H9 (cell line): Measurements from ENCODE around the gene ERRFI1. TPM values are rescaled to one million over a fixed set of nuclear protein-coding genes. Genes with fewer than 3 reads are reported as not detected.

Source experiments
- DNase-seq: peaks from one replicate; pipeline ENCODE4 v3.0.0-alpha.2; 2017
- H2AFZ ChIP-seq: one replicate; pipeline ENCODE4 v1.6.1; 2013; ENCODE audit warnings: mild to moderate bottlenecking, low read length, control low read depth, moderate library complexity
- H2AK5ac ChIP-seq: 2 replicates; pipeline ENCODE4 v1.6.1; 2013; ENCODE audit warnings: low read length, control low read depth, mixed read lengths; ENCODE audit not compliant: insufficient read length
- H2BK120ac ChIP-seq: one replicate; pipeline ENCODE4 v1.6.1; 2013; ENCODE audit warnings: low read depth, mild to moderate bottlenecking, low read length, control low read depth, inconsistent platforms; ENCODE audit not compliant: poor library complexity, severe bottlenecking
- H2BK12ac ChIP-seq: 2 replicates; pipeline ENCODE4 v1.6.1; 2013; ENCODE audit warnings: low read length, control low read depth, mixed read lengths, low read depth; ENCODE audit not compliant: insufficient read length
- H2BK15ac ChIP-seq: 2 replicates; pipeline ENCODE4 v1.6.1; 2013; ENCODE audit warnings: low read depth, low read length, control low read depth
- H2BK20ac ChIP-seq: one replicate; pipeline ENCODE4 v1.6.1; 2013; ENCODE audit warnings: low read depth, mild to moderate bottlenecking, low read length, control low read depth, inconsistent platforms; ENCODE audit not compliant: poor library complexity, severe bottlenecking
- H2BK5ac ChIP-seq: 2 replicates; pipeline ENCODE4 v1.6.1; 2013; ENCODE audit warnings: low read length, control low read depth, mixed read lengths; ENCODE audit not compliant: insufficient read length
- H3K14ac ChIP-seq: 2 replicates; pipeline ENCODE4 v1.6.1; 2013; ENCODE audit warnings: low read length, control low read depth; ENCODE audit not compliant: insufficient read depth
- H3K18ac ChIP-seq: 2 replicates; pipeline ENCODE4 v1.6.1; 2013; ENCODE audit warnings: low read depth, mild to moderate bottlenecking, mixed read lengths, low read length, control low read depth; ENCODE audit not compliant: insufficient read length
- H3K23ac ChIP-seq: 2 replicates; pipeline ENCODE4 v1.6.1; 2013; ENCODE audit warnings: low read length, control low read depth, mixed read lengths, low read depth; ENCODE audit not compliant: insufficient read length
- H3K23me2 ChIP-seq: 2 replicates; pipeline ENCODE4 v1.6.1; 2013; ENCODE audit warnings: low read depth, mild to moderate bottlenecking, mixed read lengths, low read length, control low read depth; ENCODE audit not compliant: insufficient read length, poor library complexity, severe bottlenecking
- H3K27ac ChIP-seq: 2 replicates; pipeline ENCODE4 v1.5.1; 2013; ENCODE audit warnings: low read length, control low read depth, mixed read lengths, low read depth; ENCODE audit not compliant: insufficient read length
- H3K27me3 ChIP-seq: 2 replicates; pipeline ENCODE4 v1.6.1; 2013; ENCODE audit warnings: low read length, control low read depth, inconsistent platforms; ENCODE audit not compliant: insufficient read depth
- H3K4ac ChIP-seq: 2 replicates; pipeline ENCODE4 v1.6.1; 2013; ENCODE audit warnings: low read depth, mild to moderate bottlenecking, control low read depth, inconsistent platforms, low read length, moderate library complexity
- H3K4me1 ChIP-seq: 2 replicates; pipeline ENCODE4 v1.6.1; 2013; ENCODE audit warnings: low read length, control low read depth, inconsistent platforms; ENCODE audit not compliant: insufficient read depth
- H3K4me2 ChIP-seq: 2 replicates; pipeline ENCODE4 v1.6.1; 2013; ENCODE audit warnings: low read length, control low read depth, mixed read lengths; ENCODE audit not compliant: insufficient read length, insufficient read depth
- H3K56ac ChIP-seq: 2 replicates; pipeline ENCODE4 v1.6.1; 2013; ENCODE audit warnings: low read depth, mild to moderate bottlenecking, mixed read lengths, low read length, control low read depth; ENCODE audit not compliant: insufficient read length
- H3K79me1 ChIP-seq: 2 replicates; pipeline ENCODE4 v1.6.1; 2013; ENCODE audit warnings: low read depth, mild to moderate bottlenecking, moderate library complexity, low read length, control low read depth, inconsistent platforms; ENCODE audit not compliant: insufficient read depth, poor library complexity, severe bottlenecking
- H3K79me2 ChIP-seq: 2 replicates; pipeline ENCODE4 v1.6.1; 2013; ENCODE audit warnings: low read length, control low read depth, inconsistent platforms; ENCODE audit not compliant: insufficient read depth
- H3K9ac ChIP-seq: 2 replicates; pipeline ENCODE4 v1.6.1; 2013; ENCODE audit warnings: low read length, control low read depth, mixed read lengths; ENCODE audit not compliant: insufficient read length; ENCODE audit errors: extremely low read depth
- H3K9me3 ChIP-seq: one replicate; pipeline ENCODE4 v1.6.1; 2013; ENCODE audit warnings: low read depth, low read length, inconsistent platforms; ENCODE audit not compliant: control insufficient read depth
- H3T11ph ChIP-seq: one replicate; pipeline ENCODE4 v1.6.1; 2013; ENCODE audit warnings: mild to moderate bottlenecking, low read length, control low read depth, inconsistent platforms
- H4K20me1 ChIP-seq: one replicate; pipeline ENCODE4 v1.6.1; 2013; ENCODE audit not compliant: control insufficient read depth, insufficient read length, insufficient read depth
- H4K5ac ChIP-seq: 2 replicates; pipeline ENCODE4 v1.6.1; 2013; ENCODE audit warnings: low read depth, mild to moderate bottlenecking, mixed read lengths, low read length, control low read depth; ENCODE audit not compliant: insufficient read length
- H4K8ac ChIP-seq: replicated peaks from 2 replicates; pipeline ENCODE4 v1.6.1; 2013; ENCODE audit warnings: low read length, control low read depth, mixed read lengths, low read depth; ENCODE audit not compliant: insufficient read length
- H4K91ac ChIP-seq: 2 replicates; pipeline ENCODE4 v1.6.1; 2013; ENCODE audit warnings: low read depth, mild to moderate bottlenecking, moderate library complexity, mixed read lengths, low read length, control low read depth; ENCODE audit not compliant: insufficient read length
- H3K27ac Mint-ChIP-seq, 3 experiments: 2 replicates in 2 of 3; 3 replicates in 1 of 3; pipeline ENCODE4 v1.8.0; 2020 to 2021; ENCODE audit warnings: mixed read lengths in 3 of 3, mild to moderate bottlenecking in 1 of 3, moderate library complexity in 1 of 3
- H3K27me3 Mint-ChIP-seq: 2 replicates; pipeline ENCODE4 v1.8.0; 2021; ENCODE audit warnings: low read depth, mild to moderate bottlenecking, moderate library complexity, mixed read lengths
- H3K36me3 Mint-ChIP-seq, 3 experiments: 2 replicates in 2 of 3; 3 replicates in 1 of 3; pipeline ENCODE4 v1.8.0; 2020 to 2021; ENCODE audit warnings: low read depth in 3 of 3, mixed read lengths in 3 of 3; ENCODE audit not compliant: insufficient read depth in 1 of 3
- H3K4me1 Mint-ChIP-seq, 2 experiments: 2 replicates each; pipeline ENCODE4 v1.8.0; 2020; ENCODE audit warnings: mixed read lengths in 2 of 2
- H3K4me3 Mint-ChIP-seq, 2 experiments: 2 replicates in 1 of 2; 3 replicates in 1 of 2; pipeline ENCODE4 v1.8.0; 2020 to 2021; ENCODE audit warnings: mild to moderate bottlenecking in 2 of 2, mixed read lengths in 2 of 2, moderate library complexity in 1 of 2
- H3K9me3 Mint-ChIP-seq, 2 experiments: 2 replicates in 1 of 2; 3 replicates in 1 of 2; pipeline ENCODE4 v1.8.0; 2020; ENCODE audit warnings: mild to moderate bottlenecking in 2 of 2, mixed read lengths in 2 of 2, moderate library complexity in 1 of 2
- WGBS: extraction: QIAGEN DNeasy Blood & Tissue Kit; methylation state at CpG from one replicate; pipeline ENCODE4 v1.1.7; 2013; ENCODE audit warnings: missing lambda C conversion rate, low lambda C conversion rate, mixed read lengths; ENCODE audit not compliant: insufficient read length; ENCODE audit errors: extremely low coverage; 5-methylcytosine and 5-hydroxymethylcytosine counted together
- total RNA-seq: library from RNA; stranded (reverse); gene quantifications from 2 replicates; pipeline ENCODE4 v1.2.1, GENCODE V29; 2021
- TF ChIP-seq, protein P1 (sequence below): fragments of 200-600 bp; sonication (generic); conservative IDR thresholded peaks from 3 replicates; pipeline ENCODE4 v1.8.0; 2021; ENCODE audit warnings: antibody characterized with exemption, mild to moderate bottlenecking

The ERRFI1 gene
- total RNA-seq, 1 experiment from 2014 or later, result 20.8 TPM

DNA sequence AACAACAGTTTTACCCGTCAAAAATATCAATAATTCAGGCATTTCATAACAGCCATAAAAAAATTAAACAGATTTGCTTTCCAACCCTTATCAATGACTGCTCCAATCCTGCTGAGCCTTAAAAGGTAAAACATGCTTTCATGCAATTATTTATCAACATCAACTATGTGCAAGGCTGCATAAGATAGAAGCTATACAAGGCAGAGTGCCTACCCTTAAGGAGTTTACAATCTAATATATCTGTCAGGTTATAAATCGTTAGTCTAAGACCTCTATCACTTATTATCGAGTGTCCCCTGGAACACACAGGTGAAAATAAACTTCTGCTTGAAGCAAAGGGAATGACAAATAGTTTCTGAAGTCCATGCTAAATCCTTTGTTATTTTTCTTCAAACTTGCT is 1.8 kb downstream of the ERRFI1 start:
- H2BK5ac ChIP-seq, result no peak overlapping the region
- no CpG with 5 or more reads among the region's 3 CpGs for WGBS
- peaks cover 0 to 4% (median 0%) of the 10 kb centered on the region in 3 experiments; a peak in 2 of 7 replicates for H3K36me3 Mint-ChIP-seq
- peak overlapping the region; percentile 84 for H3K4me2 ChIP-seq
- no peak overlapping the region for H3K9ac ChIP-seq
- H4K8ac ChIP-seq, result no peak overlapping the region
- no peak overlapping the region for H3K4ac ChIP-seq
- H3K23ac ChIP-seq, result no peak overlapping the region
- H2BK15ac ChIP-seq, result no peak overlapping the region
- no peak overlapping the region for H2BK120ac ChIP-seq
- no peak overlapping the region for H3K56ac ChIP-seq
- H3K27ac Mint-ChIP-seq, result no peak overlapping the region
- no peak for DNase-seq
- H3K27me3 Mint-ChIP-seq, result peaks cover 13% of the 10 kb centered on the region
- H3K18ac ChIP-seq, result no peak overlapping the region
- H2BK12ac ChIP-seq, result no peak overlapping the region
- no peaks in the 10 kb centered on the region; a peak in 1 of 5 replicates for H3K9me3 Mint-ChIP-seq
- no peak overlapping the region for H4K5ac ChIP-seq
- H3K14ac ChIP-seq, result no peak overlapping the region
- no peaks in the 10 kb centered on the region for H3K9me3 ChIP-seq
- no peaks in the 10 kb centered on the region; the same call in 1 of the 2 replicates for H3K27me3 ChIP-seq
- H3K4me1 Mint-ChIP-seq, result peaks cover 58 to 74% of the 10 kb centered on the region in 2 experiments
- H2AK5ac ChIP-seq, result no peak overlapping the region
- H3K4me1 ChIP-seq, result peaks cover 5% of the 10 kb centered on the region; the same call in 1 of the 2 replicates
- no peak overlapping the region for H2AFZ ChIP-seq
- no peaks in the 10 kb centered on the region for H4K20me1 ChIP-seq
- H3T11ph ChIP-seq, result no peak overlapping the region
- H3K27ac ChIP-seq, result no peak overlapping the region
- H3K4me3 Mint-ChIP-seq, result peak overlapping the region; percentile 23 to 89; a peak in 4 of 5 replicates
- peaks cover 45% of the 10 kb centered on the region; the same call in 1 of the 2 replicates for H3K79me2 ChIP-seq
- no peaks in the 10 kb centered on the region for H3K79me1 ChIP-seq
- TF ChIP-seq, protein P1, sequence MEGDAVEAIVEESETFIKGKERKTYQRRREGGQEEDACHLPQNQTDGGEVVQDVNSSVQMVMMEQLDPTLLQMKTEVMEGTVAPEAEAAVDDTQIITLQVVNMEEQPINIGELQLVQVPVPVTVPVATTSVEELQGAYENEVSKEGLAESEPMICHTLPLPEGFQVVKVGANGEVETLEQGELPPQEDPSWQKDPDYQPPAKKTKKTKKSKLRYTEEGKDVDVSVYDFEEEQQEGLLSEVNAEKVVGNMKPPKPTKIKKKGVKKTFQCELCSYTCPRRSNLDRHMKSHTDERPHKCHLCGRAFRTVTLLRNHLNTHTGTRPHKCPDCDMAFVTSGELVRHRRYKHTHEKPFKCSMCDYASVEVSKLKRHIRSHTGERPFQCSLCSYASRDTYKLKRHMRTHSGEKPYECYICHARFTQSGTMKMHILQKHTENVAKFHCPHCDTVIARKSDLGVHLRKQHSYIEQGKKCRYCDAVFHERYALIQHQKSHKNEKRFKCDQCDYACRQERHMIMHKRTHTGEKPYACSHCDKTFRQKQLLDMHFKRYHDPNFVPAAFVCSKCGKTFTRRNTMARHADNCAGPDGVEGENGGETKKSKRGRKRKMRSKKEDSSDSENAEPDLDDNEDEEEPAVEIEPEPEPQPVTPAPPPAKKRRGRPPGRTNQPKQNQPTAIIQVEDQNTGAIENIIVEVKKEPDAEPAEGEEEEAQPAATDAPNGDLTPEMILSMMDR, result no peak
- no peak overlapping the region for H4K91ac ChIP-seq
- no peak overlapping the region for H2BK20ac ChIP-seq
- H3K23me2 ChIP-seq, result peaks cover 12% of the 10 kb centered on the region
